Activated CD4-positive, CD25-positive, alpha-beta regulatory T cell treated with anti-CD3 and anti-CD28 coated beads, Interleukin-2, amount 50 U/mL, for 24 hours (primary cell): ENCODE measurements around the gene TXNRD3.
A peak's percentile ranks its signal among the peaks of the same experiment; 100 is the strongest.

Source experiments
- ATAC-seq, 2 donors: fragments of 150-1000 bp; cut with Tn5 transposase; one replicate each; pipeline ENCODE4 v1.10.0; 2021; ENCODE audit warnings: mild to moderate bottlenecking in 1 of 2, moderate library complexity in 1 of 2

TXNRD3 gene

DNA sequence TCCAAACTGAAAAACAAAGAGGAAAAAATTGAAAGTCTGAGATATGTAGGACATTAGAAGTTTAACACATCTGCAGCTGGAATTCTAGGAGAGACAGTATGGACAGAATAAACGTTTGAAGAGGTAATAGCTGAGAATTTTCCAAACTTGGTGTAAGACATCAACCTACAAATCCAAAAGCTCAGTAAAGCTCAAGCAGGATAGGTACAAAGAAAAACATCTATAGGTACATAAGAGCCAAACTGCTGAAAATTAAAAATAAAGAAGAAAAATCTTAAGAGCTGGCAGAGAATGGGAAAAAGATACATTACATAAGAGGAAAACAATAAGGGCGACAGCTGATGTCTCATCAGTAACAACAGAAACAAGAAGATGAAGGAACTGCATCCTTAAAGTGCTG, 73.4 kb downstream of the TXNRD3 start:
- no peak for ATAC-seq

DNA sequence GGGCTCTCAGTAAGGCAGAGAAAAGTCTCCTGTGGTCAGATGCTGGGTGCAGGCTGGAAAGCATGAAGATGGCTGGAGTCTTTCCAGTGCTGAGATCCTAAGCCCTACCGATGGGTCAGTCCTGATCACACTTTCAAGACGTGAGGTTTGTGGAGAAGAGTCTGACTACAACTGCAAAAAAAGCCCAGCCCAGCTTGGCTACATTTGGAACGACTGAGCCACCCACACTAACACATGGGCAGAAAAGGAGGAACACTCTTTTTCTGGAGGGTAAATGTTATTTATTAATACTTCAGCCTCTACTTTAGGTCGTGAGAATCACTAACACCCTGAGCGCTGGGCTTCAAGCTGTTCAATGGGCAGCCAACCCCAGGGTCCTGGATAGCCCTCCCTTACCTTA, 74.2 kb downstream of the TXNRD3 start:
- ATAC-seq, result no peak

DNA sequence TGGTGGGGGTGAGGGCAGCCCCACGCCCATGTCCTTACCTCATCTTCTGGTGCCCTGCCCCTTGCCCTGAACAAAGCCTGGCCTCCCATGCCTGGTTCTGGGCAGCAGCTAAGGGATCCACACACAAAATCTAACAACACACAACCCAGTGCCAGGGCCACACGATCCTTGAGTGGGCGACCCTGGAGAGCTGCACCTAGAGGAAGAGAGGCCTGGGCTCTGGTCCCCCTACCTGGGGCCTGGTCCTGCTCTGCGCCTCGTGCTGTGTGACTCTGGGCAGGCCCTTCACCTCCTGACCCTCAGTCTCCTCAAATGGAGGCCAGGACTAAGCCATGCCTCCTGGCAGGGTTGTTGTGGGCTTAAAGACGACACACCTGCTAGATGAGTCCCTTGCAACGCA, 76.2 kb downstream of the TXNRD3 start:
- no peak for ATAC-seq

DNA sequence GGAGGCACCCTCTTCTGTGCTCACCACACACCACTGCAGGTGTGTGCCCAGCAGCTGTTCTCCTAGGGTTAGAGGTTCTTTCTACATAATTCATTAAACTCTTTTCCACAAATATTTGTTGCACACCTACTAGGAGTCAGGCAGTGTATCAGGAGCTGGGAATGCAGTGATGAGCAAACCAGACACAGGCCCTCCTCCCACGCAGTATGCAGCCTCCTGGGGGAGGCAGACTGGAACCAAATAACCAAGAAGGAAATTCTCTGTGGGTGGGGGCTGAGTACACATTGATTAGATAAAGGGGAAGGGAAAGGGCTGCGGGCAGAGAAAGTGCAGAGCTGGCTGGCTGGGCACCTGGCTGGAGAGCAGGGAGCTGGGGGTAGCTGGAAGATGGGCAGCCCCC, 77.7 kb downstream of the TXNRD3 start:
- ATAC-seq, result no peak

DNA sequence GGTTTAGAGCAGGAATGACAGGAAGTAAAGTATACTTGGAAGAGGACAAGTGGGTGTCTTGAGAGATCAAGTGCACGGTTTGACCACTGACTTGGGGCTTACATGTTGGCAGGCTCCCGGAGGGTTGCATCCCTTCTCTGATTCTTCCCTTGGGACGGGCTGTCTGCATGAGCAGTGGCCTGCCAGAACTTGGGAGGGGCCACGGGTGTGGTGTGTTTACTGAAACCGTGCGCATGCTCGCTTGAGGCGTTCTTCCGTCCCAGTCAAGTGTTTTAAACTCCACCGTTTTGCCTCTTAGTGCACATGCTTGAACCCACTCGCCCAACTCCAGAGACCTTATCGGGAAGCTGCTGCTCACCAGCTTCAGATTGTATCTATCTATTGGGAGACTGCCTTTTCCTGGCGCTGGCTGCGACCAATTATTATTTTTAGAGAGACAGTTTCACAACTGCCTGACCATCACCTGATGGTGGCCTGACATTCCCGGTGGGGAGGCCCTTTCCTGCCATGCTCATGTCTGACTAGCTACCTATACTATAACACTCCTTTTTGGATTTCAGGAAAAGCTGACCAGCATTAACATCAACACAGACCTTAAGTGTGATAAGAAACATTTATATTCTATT, 81.3 kb downstream of the TXNRD3 start:
- no peak for ATAC-seq

DNA sequence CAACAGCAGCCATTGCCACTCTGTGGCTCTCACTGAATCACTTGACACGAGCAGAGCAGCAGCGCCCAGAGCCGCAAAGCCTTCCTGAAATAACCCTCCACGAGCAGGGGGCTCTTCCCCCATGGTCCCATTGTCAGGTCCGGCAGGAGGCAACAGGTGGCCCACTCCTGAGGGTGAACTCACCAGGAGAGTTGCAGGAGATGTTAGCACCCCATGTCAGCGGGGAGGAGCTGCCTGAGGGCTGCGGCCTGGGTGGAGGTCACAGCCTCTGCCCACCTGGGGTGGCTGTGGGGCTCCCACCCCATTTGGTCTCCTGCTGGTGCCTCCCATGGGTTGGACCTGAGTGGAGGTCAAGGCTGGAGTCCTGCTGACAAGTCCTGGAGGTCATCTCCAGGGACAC, 83.8 kb downstream of the TXNRD3 start:
- no peak for ATAC-seq

DNA sequence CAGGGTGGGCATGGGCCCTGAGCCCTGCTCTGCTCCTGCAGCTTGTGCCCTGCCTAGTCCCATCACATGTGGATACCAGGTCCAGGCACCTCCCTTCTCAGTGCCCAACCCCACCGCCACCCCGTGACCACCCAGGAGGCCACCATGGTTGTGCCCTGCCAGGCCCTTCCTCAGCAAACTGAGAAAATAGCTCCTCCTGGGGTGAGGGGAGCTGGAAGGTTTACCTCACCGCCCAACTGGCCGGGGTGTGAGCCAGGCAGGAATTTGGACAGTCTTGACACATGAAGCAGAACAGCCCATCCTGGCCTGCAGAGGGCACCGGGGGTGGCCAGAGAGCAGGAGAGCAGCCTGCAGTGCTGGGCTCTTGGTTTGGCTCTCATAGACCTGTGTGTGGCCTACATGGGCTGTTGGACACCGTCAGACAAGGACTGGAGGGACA, 84.8 kb downstream of the TXNRD3 start:
- ATAC-seq, result no peak

DNA sequence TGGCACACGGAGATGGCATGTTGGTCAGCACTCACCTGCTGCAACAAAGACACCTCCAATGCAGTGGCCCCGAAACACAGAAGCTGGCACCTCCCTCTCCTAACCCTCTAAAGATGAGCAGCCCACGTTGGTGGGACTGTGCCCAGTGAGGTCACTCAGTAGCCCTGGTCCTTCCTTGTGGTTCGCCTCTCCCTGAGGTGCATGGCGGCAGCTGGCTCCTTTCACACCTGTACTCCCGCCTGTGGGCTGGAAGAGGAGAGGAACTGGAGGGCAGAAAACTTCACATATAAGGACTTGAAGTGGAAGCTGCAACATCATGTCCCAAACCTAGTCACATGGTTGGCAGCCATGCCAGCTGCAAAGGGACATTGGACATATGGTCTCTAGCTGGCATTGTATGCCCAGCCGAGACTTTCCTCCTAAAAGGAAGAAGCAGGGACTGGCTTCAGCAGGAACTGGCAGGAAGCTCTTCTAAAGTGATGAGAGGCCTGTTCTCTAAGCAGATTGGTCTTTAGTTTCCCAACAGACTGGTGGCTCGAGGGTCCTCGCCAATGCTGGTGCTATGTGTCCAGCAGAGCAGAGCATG, 85.4 kb downstream of the TXNRD3 start:
- ATAC-seq, result no peak

DNA sequence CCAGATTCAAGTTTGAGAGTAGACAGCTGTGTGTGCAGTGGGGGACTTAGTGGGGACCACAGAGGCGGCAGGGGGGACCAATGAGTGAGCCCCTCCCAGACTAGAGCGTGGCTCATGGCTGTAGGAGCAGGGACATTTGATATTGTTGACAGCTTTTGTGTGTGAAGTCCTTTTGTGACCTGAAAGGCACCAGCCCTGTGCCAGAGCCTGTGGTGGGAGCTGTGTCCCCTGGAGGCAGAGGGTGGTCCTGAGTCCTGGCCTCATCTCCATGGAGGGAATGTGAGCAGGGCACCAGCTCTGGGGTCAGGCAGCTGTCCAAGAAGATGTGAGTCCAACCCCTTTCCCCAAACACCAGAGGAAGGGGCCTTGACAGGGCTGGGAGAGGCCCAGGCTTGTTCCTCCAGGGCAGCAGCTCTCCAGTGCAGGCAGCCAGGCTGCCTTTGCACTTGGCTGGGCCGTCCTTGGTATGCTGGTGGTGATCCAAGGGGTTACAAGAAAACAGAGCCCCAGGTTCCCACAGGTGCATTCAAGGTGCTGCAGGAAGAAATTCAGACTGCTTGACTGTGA, 86.1 kb downstream of the TXNRD3 start:
- no peak for ATAC-seq

DNA sequence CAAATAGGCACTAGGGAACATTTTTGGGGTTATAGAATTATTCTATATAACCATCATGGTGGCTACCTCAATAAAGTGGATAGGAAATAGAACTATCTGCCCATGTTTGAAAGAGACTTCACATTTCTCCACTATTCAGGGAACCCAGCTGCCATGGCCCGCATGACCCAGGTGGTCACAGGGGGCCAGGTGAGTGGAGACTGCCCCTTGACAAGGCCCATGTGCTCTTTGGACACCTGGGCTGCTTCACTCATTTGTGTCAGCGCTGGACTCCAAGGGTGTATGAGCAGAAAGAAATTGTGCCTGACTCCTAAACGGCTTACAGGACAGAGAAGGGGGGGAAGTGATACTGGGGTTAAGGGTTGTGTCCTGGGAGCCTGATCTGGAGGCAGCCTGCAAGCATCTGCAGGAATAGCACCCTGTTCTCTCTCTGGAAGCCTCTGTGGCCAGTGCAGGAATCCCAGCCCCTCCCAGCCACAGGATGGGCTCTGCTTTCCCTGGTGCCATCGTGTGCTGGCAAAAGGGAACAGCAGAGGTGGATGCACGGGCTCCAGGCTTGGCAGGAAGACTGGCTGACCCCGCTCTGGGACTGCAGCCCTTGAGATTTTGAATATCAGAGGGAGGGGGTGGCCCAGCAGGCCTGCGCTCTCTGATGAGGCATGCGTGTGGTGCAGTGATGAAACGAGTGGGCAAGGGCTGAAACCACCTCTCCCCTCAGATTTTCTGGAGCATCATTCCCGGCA, 87.1 kb downstream of the TXNRD3 start:
- ATAC-seq, result no peak

DNA sequence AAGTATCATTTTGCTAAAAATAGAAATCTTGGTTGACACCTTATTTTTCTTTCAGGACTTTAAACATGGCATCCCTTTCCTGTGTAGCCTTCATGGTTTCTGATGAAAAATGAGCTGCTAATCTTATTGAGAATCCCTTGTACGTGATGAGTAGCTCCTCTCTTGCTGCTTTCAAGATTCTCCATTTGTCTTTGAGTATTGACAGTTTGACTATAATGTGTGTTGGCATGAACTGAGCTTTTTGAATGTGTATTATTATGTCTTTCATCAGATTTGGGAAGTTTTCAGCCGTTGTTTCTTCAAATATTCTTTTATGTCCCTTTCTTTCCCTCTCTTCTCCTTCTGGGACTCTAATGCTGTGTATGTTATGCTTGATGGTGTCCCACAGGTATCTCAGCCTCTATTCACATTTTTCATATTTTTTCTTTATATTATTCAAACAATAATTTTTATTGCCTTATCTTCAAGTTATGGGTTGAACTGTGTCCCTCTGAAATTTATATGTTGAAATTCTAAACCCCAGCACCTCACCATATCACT, 92.1 kb downstream of the TXNRD3 start:
- no peak for ATAC-seq

DNA sequence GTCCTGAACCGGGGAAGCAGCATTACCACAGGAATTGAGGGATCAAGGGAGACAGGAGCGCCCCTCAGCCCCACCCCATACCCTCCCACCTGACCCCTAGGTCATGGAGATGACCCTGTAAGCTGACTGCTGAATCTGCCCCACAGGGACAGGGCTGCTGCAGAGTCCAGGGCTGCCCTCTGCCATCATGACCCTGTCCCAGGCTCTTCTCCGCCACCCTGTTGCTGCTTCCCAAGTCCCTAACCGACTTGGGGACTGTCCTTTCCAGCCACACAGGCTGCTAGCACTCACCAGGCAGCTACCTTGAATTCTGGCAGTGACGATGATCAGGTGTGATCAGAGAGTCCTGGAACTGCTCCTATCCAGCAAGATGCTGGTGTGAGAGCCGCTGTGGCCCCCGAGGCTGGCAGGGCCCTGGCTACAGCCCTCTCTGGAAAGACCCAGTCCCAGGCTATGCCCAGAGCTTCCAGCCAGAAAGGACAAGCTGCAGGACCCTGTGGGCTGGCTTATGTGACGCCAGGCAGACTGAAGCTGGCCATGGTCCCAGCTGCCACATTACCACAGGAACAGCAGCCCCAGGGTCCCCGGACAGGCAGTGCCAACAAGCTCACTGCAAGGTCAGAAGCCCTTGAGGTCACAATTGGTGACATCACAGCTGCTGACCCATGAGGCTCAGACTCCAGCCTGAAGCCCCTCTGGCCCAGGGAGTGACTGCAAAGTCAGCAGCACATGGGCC, 96.4 kb downstream of the TXNRD3 start, which contains the start of gene C3orf22:
Gene C3orf22 (minus strand): TSS at position 597 of the 736 bp plus-strand sequence. CDS start 5,542 bp downstream, outside the sequence.
- peak in 1 of 2 donors; percentile 10 for ATAC-seq

DNA sequence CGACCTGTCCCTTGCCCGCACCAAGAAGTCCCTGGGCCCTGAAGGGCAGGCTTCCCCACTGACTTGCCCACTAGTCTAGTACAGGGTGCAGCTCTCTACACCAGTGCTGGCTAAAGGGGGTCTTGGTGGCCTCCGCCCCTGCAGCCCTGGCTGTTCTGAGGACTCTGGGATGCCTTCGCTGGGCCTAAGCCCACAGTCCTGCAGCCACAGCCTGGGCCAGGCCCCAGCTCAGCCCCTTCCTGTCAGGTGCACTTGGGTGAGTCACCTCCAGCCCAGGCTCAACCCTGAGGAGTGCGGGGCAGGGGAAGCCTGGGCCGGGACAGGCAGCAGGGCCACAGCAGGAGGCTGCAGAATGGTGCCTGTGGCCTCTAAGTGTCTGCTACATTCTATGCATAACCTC, 97.2 kb downstream of the TXNRD3 start:
- no peak for ATAC-seq

DNA sequence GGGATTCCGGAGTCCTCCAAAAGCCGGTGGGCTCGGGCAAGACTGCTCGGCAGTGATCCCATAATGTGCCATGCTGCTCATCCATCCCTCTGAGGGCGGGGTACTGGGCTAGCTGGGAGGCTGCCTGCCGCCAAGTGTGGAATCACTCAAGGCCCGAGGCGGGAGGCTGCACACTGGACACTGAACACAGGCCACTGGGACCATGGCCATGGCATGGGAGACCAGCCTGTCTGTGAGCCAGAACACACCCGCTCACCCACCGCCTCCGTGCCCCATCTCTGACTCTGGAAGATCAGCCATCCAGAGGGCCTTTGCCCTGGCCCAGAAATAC, 97.5 kb downstream of the TXNRD3 start:
- ATAC-seq, result no peak
